Stomach (tissue), 4 donors: ENCODE measurements around the gene CACNA1H.

Experiments
- CTCF ChIP-seq, 7 experiments: fragments of 450-650 bp in 4 of 7; fragments of 200-600 bp in 3 of 7; sonication (generic) in 3 of 7; IDR thresholded peaks; one replicate each; pipeline ENCODE4 v1.5.1; 2016 to 2019; ENCODE audit warnings: antibody characterized with exemption in 7 of 7, control low read depth in 2 of 7, mild to moderate bottlenecking in 1 of 7
- POLR2A ChIP-seq, 4 donors: fragments of 450-650 bp; IDR thresholded peaks; one replicate each; pipeline ENCODE4 v1.6.1; 2016; ENCODE audit warnings: antibody characterized with exemption in 4 of 4, control low read depth in 2 of 4, mild to moderate bottlenecking in 1 of 4, moderate library complexity in 1 of 4
- POLR2AphosphoS5 ChIP-seq, 3 donors: sonication (generic); formaldehyde crosslinking; IDR thresholded peaks; one replicate each; pipeline ENCODE4 v1.6.1; 2016; ENCODE audit warnings: antibody characterized with exemption in 3 of 3

GRCh38 chr16:1262846-1263221, 109.9 kb downstream of the CACNA1H start:
- no peak for TF ChIP-seq POLR2A (IDR thresholded peaks at IDR 0.05)
- no peak for TF ChIP-seq CTCF (IDR thresholded peaks at IDR 0.05)
- TF ChIP-seq POLR2AphosphoS5 (IDR thresholded peaks at IDR 0.05): no peak
